Endothelial cell of umbilical vein (primary cell): ENCODE data around the gene CHD6. TPM values are rescaled to one million over a fixed set of nuclear protein-coding genes. Genes with fewer than 3 reads are reported as not detected.
A peak's percentile ranks its signal among the peaks of the same experiment; 100 is the strongest.

ENCODE experiments used
- BruUV-seq: library from RNA; stranded (reverse); fragments of 400-500 nt; replicated peaks from 2 replicates; lab custom pipeline; 2021; lab: Mats Ljungman, UMichigan
- CTCF ChIA-PET: fragments of 300-600, 350-600 bp; sonication (Branson Sonifier 250); formaldehyde crosslinking; loops from one replicate; lab custom pipeline; 2021; ENCODE audit warnings: antibody characterized with exemption, inconsistent platforms; lab: Charles Lee
- POLR2A ChIA-PET: fragments of 300-600, 350-600 bp; sonication (Branson Sonifier 250); formaldehyde crosslinking; loops from one replicate; lab custom pipeline; 2021; ENCODE audit warnings: antibody characterized with exemption, inconsistent platforms; lab: Charles Lee
- DNase-seq: peaks from one replicate; pipeline ENCODE4 v3.0.0-alpha.2; 2011; ENCODE audit warnings: low read depth, low spot score
- FAIRE-seq: peaks from 2 replicates; lab custom pipeline; 2011; peaks lifted over from hg19 to GRCh38; lab: Jason Lieb, UNC
- H2AFZ ChIP-seq: 2 replicates; pipeline ENCODE4 v1.6.0; 2012; ENCODE audit warnings: low read depth, low read length, control low read depth, inconsistent platforms
- H3K27ac ChIP-seq: 2 replicates; pipeline ENCODE4 v1.5.1; 2011; ENCODE audit warnings: low read depth, mild to moderate bottlenecking, control low read depth, low read length, moderate library complexity; ENCODE audit not compliant: insufficient read depth
- H3K27me3 ChIP-seq, 2 experiments: 2 replicates each; pipeline versions ENCODE4 v1.6.0 to v1.6.1; 2011; ENCODE audit warnings: low read length in 2 of 2, mixed read lengths in 1 of 2; ENCODE audit not compliant: control insufficient read depth in 2 of 2, insufficient read depth in 2 of 2
- H3K36me3 ChIP-seq, 2 experiments: 2 replicates in 1 of 2; 3 replicates in 1 of 2; pipeline ENCODE4 v1.5.1; 2011; ENCODE audit warnings: low read length in 2 of 2, mild to moderate bottlenecking in 1 of 2, moderate library complexity in 1 of 2; ENCODE audit not compliant: control insufficient read depth in 2 of 2, insufficient read depth in 2 of 2; ENCODE audit errors: extremely low read depth in 1 of 2
- H3K4me1 ChIP-seq: 3 replicates; pipeline ENCODE4 v1.5.1; 2011; ENCODE audit warnings: mild to moderate bottlenecking, low read length; ENCODE audit not compliant: control insufficient read depth, insufficient read depth; ENCODE audit errors: extremely low read depth
- H3K4me2 ChIP-seq: 2 replicates; pipeline ENCODE4 v1.6.1; 2011; ENCODE audit warnings: low read length, control low read depth, mixed read lengths; ENCODE audit not compliant: insufficient read depth
- H3K4me3 ChIP-seq, 3 experiments: fragments of 200-600 bp in 1 of 3; sonication (generic), shearing (Covaris generic) in 1 of 3; replicated peaks in 1 of 3; 2 replicates each; pipeline ENCODE4 v1.5.1; 2011 to 2016; ENCODE audit warnings: control low read depth in 3 of 3, low read length in 3 of 3, mild to moderate bottlenecking in 2 of 3, inconsistent platforms in 1 of 3, low read depth in 1 of 3, moderate library complexity in 1 of 3; ENCODE audit not compliant: insufficient read depth in 1 of 3
- H3K79me2 ChIP-seq: 2 replicates; pipeline ENCODE4 v1.6.0; 2012; ENCODE audit warnings: low read length, inconsistent platforms; ENCODE audit not compliant: control insufficient read depth, insufficient read depth
- H3K9ac ChIP-seq: replicated peaks from 2 replicates; pipeline ENCODE3; 2011; ENCODE audit warnings: low read length, control low read depth; ENCODE audit not compliant: insufficient read depth; ENCODE audit errors: extremely low read depth
- H3K9me1 ChIP-seq: replicated peaks from 3 replicates; pipeline ENCODE4 v1.6.0; 2011; ENCODE audit warnings: mild to moderate bottlenecking, low read length; ENCODE audit not compliant: control insufficient read depth, insufficient read depth; ENCODE audit errors: extremely low read depth
- H3K9me3 ChIP-seq: replicated peaks from 2 replicates; pipeline ENCODE4 v1.5.1; 2012; ENCODE audit warnings: low read length, inconsistent platforms; ENCODE audit not compliant: control insufficient read depth, insufficient read depth
- H4K20me1 ChIP-seq: replicated peaks from 2 replicates; pipeline ENCODE3; 2011; ENCODE audit warnings: mild to moderate bottlenecking, low read length; ENCODE audit not compliant: control insufficient read depth, insufficient read depth; ENCODE audit errors: extremely low read depth
- CTCF ChIP-seq, 2 donors: IDR thresholded peaks; 1 replicate in 1 of 2; 2 replicates in 1 of 2; pipeline ENCODE4 v1.5.1; 2011; ENCODE audit warnings: low read length in 2 of 2, mild to moderate bottlenecking in 2 of 2, moderate library complexity in 2 of 2, control low read depth in 1 of 2, inconsistent platforms in 1 of 2, low read depth in 1 of 2; ENCODE audit not compliant: insufficient read depth in 1 of 2; ENCODE audit errors: extremely low read depth in 1 of 2
- EZH2 ChIP-seq: IDR thresholded peaks from 2 replicates; pipeline ENCODE4 v1.6.1; 2012; ENCODE audit warnings: borderline replicate concordance, low read depth, mild to moderate bottlenecking, moderate library complexity, low read length, inconsistent platforms; ENCODE audit not compliant: severe bottlenecking
- FOS ChIP-seq: IDR thresholded peaks from 2 replicates; pipeline ENCODE4 v1.6.1; 2011; ENCODE audit warnings: mild to moderate bottlenecking, low read length, moderate library complexity, borderline replicate concordance; ENCODE audit not compliant: insufficient read depth
- JUN ChIP-seq: IDR thresholded peaks from 2 replicates; pipeline ENCODE4 v1.6.1; 2011; ENCODE audit warnings: borderline replicate concordance, low read depth; ENCODE audit not compliant: insufficient read length, insufficient read depth
- POLR2A ChIP-seq: IDR thresholded peaks from 2 replicates; pipeline ENCODE4 v1.6.1; 2012; ENCODE audit warnings: low read depth, mild to moderate bottlenecking, control low read depth, low read length
- POLR2AphosphoS5 ChIP-seq: IDR thresholded peaks from 2 replicates; pipeline ENCODE4 v1.6.1; 2012; ENCODE audit warnings: low read depth, mild to moderate bottlenecking, control low read depth, low read length, moderate library complexity; ENCODE audit not compliant: insufficient read depth
- dilution Hi-C: fragments of 300-500 bp; cut with MboI; formaldehyde crosslinking; loops from one replicate; pipeline ENCODE4 v1.15.0; 2019; ENCODE audit warnings: low sequenced_read_pairs; ENCODE audit not compliant: extremely low pct_ligation_motif_present
- intact Hi-C: fragments of 100-400 bp; cut with micrococcal nuclease; formaldehyde crosslinking; loops from one replicate; pipeline ENCODE4 v1.10.0; 2022
- polyA plus RNA-seq, 4 experiments: library from polyadenylated mRNA; depleted of rRNA in 3 of 4; stranded (reverse) in 3 of 4; unstranded in 1 of 4; fragments of >200 nt; gene quantifications; 2 replicates each; pipeline versions ENCODE4 v1.2.1 to v1.2.3, GENCODE V29; 2011 to 2012; ENCODE audit warnings: missing spikeins in 1 of 4
- total RNA-seq: library from RNA; stranded (reverse); gene quantifications from 2 replicates; pipeline ENCODE4 v1.2.3, GENCODE V29; 2021

The CHD6 gene
- total and polyA plus RNA-seq, 2 donors (not counting 3 experiments of a cell fraction or from before 2014, with no cell fraction given): 7.2 to 33.7 TPM

GRCh38 chr20:41510224-41510623, 108.0 kb downstream of the CHD6 start:
- H3K9me3 ChIP-seq: no peaks in the 10 kb centered on the region
- TF ChIP-seq FOS (no peak), POLR2A (no peak), EZH2 (no peak), POLR2AphosphoS5 (no peak), JUN (no peak), CTCF (IDR thresholded peaks at IDR 0.05; ENCODE audit: extremely low read depth in 1 of 2, insufficient read depth in 1 of 2, low read depth in 1 of 2, low read length in 2 of 2) (no peak)
- H2AFZ ChIP-seq: no peak overlapping the region
- H3K9ac ChIP-seq: no peak overlapping the region
- POLR2A ChIA-PET: interaction anchor here (0.6 kb wide), 1 partner anchor 29 kb away, joined by 3 read pairs; no protein-coding TSS in a partner anchor
- CTCF ChIA-PET: no interaction called here
- no peak overlapping the region for H3K27ac ChIP-seq
- no peak overlapping the region for H3K4me3 ChIP-seq
- H3K4me1 ChIP-seq: no peaks in the 10 kb centered on the region
- H3K4me2 ChIP-seq: no peak overlapping the region
- no peaks in the 10 kb centered on the region for H3K9me1 ChIP-seq
- BruUV-seq: no TSS peak
- no peaks in the 10 kb centered on the region for H3K79me2 ChIP-seq
- no peak for FAIRE-seq
- peaks cover 2% of the 10 kb centered on the region for H4K20me1 ChIP-seq
- H3K27me3 ChIP-seq: no peaks in the 10 kb centered on the region
- dilution Hi-C loops: no loop called here
- intact Hi-C loops: no loop called here
- peaks cover 0 to 5% of the 10 kb centered on the region in 2 experiments for H3K36me3 ChIP-seq
- peak; percentile 53 for DNase-seq
